CD4-positive, alpha-beta T cell treated with Interleukin-17A for 1 hour (primary cell): ENCODE measurements around the gene GCLM.
"Not testable (repeated sequence)": the region's sequence is repeated elsewhere in the genome, so short reads cannot be mapped to it uniquely, and the experiment has no call there.

Source experiments
- DNase-seq: peaks from one replicate; pipeline ENCODE4 v3.0.0-alpha.2; 2020

Gene GCLM

GRCh38 chr1:93882269-93882668 is 27.0 kb downstream of the GCLM start:
- DNase-seq = no peak

DNA sequence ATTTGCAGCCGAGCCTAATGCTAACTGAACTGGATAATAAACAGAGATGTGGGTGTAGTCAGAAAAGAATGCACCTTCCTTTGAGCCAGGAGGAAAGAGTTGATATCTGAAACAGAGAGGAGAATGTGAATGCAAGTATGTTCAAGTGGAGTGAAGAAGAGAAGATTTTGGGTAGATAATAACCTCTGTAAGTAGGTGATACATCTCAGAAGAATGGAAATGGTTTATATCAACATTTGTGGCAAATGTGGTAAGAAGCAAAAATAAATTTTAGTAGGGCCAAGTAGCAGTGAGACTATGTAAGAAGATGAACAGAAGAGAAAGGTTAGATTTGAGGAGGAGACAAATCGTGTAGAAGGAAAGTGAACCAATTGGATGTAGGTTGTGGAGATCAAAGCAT is 28.5 kb downstream of the GCLM start:
- no peak for DNase-seq

DNA sequence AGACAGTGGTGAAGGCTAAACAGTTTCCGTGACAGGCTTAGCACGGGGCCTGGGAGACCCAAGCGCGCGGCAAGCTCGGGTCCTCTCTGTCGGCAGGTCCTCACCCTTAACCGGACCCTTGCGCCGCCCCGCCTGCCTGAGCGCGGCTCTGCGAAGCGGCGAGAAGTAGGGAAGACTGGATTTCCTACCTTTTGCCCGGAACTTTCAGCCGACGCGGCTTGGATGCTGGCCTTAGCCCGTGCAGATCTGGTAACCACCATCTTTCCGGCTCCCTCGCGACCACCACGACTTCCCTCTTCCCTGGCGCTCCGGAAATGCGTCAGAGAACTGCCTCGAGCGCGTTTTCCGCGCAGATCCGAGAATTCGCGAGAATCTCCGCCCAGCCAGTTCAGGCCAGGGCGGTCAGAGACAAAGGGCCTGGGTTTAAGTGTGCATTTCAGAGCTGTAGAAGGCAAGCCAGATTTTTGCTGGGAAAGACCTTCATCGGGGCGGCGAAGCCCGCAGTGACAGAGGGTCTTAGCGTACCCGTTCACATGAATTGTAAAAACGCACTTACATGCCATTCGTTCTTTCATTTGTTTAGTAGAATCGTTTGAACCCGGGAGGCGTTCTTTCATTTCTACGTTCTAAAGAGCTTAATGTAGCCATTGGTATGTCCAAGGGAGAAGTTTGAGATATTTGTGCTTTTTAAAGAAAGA is 30.2 kb downstream of the GCLM start, which contains the start of gene DNTTIP2:
Gene DNTTIP2 (minus strand): TSS at position 318 of the 698 bp plus-strand sequence. CDS start 58 bp downstream, at position 260.
- peak; percentile 91 for DNase-seq

GRCh38 chr1:93878501-93878888 is 30.7 kb downstream of the GCLM start:
- peak; percentile 70 for DNase-seq

DNA sequence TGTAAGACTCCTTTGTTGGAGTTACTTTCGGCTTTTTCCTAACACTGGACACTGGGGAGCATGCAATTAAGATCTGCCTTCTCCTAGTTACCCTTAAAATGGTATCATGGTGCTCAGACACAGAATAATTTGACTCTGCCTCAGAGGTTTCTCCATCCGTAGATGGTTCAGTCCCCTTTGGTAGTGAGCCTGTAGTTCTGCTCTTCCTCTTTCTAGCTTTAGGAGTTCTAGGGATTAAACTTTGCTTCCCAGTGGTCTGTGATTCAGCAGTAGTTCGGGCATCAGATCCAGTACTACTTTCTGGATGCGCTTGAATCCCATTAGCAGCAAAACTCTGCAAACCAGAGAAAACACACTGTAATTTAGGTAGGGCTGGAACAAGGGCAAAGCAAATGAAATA is 31.7 kb downstream of the GCLM start:
- DNase-seq = no peak

DNA sequence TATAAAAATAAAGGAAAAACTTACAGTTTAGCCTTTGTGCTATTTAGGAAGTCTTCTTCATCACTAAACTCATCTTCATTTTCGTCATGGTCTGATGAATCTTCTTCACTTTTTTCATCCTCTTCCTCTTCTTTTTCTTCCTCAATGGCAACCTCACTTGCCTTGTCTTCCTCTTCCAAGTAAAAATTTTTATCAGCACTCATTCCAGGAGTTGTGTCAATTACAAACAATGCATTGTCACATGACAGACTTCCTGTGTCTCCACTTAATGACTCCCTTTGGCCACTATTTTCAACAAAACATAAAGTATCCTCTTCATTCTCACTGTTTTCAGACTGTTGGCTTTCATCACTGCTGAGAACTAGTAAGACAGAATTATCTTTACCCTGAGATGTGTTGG is 33.0 kb downstream of the GCLM start:
- no peak for DNase-seq

GRCh38 chr1:93874025-93874651 is 35.1 kb downstream of the GCLM start:
- DNase-seq = peak; percentile 61

DNA sequence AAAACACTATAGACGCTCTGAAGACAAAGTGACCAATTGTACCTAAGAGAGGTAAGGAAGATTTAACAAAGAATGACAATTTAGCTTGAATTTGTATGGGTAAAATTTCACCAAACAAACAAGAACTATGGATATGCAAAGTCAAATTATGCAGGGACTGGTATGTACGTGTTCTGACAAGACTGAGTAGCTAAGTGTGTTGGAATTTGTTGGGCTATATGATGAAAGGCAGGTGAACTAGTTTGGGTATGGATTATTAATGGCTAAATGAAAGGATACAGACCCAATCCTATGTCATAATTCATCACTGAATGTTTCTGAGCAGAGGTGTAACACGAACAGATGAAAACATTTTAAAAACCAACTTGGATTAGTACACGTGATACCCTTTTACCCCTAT is 37.9 kb downstream of the GCLM start:
- DNase-seq = no peak

GRCh38 chr1:93869653-93870052 is 39.6 kb downstream of the GCLM start:
- DNase-seq = no peak

- not testable (repeated sequence) for DNase-seq
Measured at GRCh38 chr1:93868492-93868891, 40.7 kb downstream of the GCLM start.

DNA sequence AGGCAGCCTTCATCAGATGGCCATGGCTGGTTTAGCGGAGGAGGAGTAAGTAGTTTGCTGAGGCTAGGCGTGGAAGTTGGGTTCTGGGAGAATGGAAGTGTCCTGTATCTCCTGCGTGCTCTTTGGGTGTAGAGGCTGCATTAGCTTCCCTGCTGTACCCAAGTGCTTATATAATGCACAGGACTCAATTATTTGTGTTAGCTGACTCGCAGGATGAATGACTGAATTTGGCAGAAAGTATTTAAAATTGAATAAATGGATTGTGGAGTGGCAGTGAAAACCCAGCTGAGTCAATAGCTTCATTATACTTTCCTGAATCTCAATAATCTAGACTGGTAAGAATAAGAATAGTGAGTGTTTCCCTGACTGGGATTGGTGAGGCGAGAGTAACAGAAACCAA is 44.0 kb downstream of the GCLM start:
- DNase-seq = no peak

DNA sequence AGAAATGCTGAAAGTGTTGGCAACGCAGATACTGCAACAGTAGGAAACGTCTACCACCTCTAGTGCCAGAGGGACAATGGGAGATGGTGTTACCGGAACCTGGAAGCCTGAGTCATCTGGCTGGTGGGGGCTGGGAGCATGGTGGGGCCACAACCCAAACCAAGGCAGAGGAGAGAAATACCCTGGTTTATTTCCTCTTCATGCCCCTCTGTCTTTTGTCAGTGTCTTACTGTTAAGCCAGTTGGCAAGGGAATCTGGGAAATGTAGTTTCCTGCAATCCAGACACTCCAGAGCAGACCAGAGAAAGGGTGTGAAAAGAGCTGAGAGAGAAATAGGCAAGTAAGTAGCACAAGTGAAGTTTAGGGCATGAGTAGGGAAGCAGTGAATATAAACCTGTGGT is 45.1 kb downstream of the GCLM start:
- DNase-seq = no peak

DNA sequence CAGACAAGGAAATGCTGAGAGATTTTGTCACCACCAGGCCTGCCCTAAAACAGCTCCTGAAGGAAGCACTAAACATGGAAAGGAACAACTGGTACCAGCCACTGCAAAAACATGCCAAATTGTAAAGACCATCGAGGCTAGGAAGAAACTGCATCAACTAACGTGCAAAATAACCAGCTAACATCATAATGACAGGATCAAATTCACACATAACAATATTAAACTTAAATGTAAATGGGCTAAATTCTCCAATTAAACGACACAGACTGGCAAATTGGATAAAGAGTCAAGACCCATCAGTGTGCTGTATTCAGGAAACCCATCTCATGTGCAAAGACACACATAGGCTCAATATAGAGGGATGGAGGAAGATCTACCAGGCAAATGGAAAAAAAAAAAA is 51.6 kb downstream of the GCLM start:
- not testable (repeated sequence) for DNase-seq

- DNase-seq = not testable (repeated sequence)
Measured at GRCh38 chr1:93855983-93856382, 53.2 kb downstream of the GCLM start.

DNA sequence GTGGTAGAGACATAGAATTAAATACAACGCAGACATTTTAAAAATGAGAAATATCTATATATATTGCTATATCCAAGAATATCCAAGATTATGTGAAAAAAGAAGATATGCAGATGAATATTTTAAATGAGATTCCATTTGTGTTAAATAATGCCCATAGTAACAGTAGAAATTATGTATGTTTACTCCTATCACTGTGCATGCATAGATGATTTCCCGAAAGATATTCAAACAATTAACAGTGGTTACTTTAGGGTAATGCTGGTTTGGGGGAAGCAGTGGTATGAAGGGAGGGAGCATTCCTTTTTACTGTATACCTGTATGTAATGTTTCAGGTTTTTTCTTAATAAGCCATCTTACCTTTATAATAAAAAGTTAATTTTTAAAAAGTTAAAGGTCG is 55.3 kb downstream of the GCLM start:
- DNase-seq = no peak

- no peak for DNase-seq
Measured at GRCh38 chr1:93851878-93852277, 57.4 kb downstream of the GCLM start.

GRCh38 chr1:93851327-93851712 is 57.9 kb downstream of the GCLM start:
- DNase-seq = no peak

- DNase-seq = peak; percentile 61
Measured at GRCh38 chr1:93850687-93851326, 58.4 kb downstream of the GCLM start.

- DNase-seq = no peak
Measured at GRCh38 chr1:93848350-93848883, 60.8 kb downstream of the GCLM start.

DNA sequence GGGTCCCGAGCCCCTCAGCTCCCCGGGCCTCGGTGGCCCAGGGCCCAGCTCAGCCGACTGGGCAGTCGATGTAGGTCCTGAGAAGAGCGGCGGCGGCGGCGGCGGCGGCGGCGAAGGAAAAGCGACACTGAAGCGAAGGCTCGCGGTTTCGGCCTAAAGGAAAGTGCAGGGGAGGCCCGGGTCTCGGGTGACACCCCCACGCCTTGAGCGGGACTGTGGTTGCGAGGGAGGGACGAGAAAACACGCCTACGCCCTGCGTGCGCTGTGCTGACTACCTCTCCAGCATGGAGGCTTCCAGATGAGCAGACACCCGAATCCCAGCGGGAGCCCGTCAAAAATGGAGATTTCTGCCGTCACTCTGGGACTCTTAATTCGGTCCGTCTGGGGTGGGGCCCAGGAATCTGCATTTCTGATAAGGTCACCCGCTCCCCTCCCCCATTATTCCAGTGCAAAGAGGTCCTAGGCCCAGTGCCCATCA is 61.4 kb downstream of the GCLM start:
- DNase-seq = peak; percentile 81

GRCh38 chr1:93846992-93847810 is 62.0 kb downstream of the GCLM start:
- DNase-seq = peak; percentile 93

GRCh38 chr1:93846206-93846991 is 62.8 kb downstream of the GCLM start:
- DNase-seq = peak; percentile 86
